C4-2B (cell line): ENCODE data around the gene NAA11.

Experiments
- H3K27ac ChIP-seq: fragments of 450-650 bp; 2 replicates; pipeline ENCODE4 v1.5.1; 2017
- CTCF ChIP-seq: fragments of 450-650 bp; conservative IDR thresholded peaks from 2 replicates; pipeline ENCODE4 v1.5.1; 2017; ENCODE audit warnings: mild to moderate bottlenecking
- ZFX ChIP-seq: fragments of 450-650 bp; IDR thresholded peaks from 2 replicates; pipeline ENCODE4 v1.6.1; 2017

NAA11 gene

GRCh38 chr4:79267671-79268070 lies 58.2 kb downstream of the NAA11 start:
- no peak overlapping the region for H3K27ac ChIP-seq
- no peak for TF ChIP-seq ZFX
- no peak for TF ChIP-seq CTCF
